Stimulated activated naive CD8-positive, alpha-beta T cell treated with anti-CD3 and anti-CD28 coated beads, Interleukin-15, Interleukin-2, amounts not matched to agents 100 ng/mL and 50 ng/mL, for 24 hours (primary cell): ENCODE data around the gene ACTR10.
"Not testable (repeated sequence)": the region's sequence is repeated elsewhere in the genome, so short reads cannot be mapped to it uniquely, and the experiment has no call there.

Experiments used
- H3K27ac Mint-ChIP-seq: one replicate; pipeline ENCODE4 v1.8.0; 2021; ENCODE audit warnings: mild to moderate bottlenecking, mixed read lengths
- H3K27me3 Mint-ChIP-seq: one replicate; pipeline ENCODE4 v1.8.0; 2021; ENCODE audit warnings: mixed read lengths
- H3K36me3 Mint-ChIP-seq: one replicate; pipeline ENCODE4 v1.8.0; 2021; ENCODE audit warnings: low read depth, mixed read lengths
- H3K4me1 Mint-ChIP-seq: one replicate; pipeline ENCODE4 v1.8.0; 2021; ENCODE audit warnings: low read depth, mixed read lengths
- H3K4me3 Mint-ChIP-seq: one replicate; pipeline ENCODE4 v1.8.0; 2021; ENCODE audit warnings: mild to moderate bottlenecking, mixed read lengths
- H3K9me3 Mint-ChIP-seq: one replicate; pipeline ENCODE4 v1.8.0; 2021; ENCODE audit warnings: mixed read lengths

ACTR10 gene

GRCh38 chr14:58249611-58250010 is 49.7 kb downstream of the ACTR10 start:
- Mint-ChIP-seq H3K27ac (no peak overlapping the region), H3K4me3 (no peak overlapping the region), H3K27me3 (no peaks in the 10 kb centered on the region), H3K36me3 (peaks cover 56% of the 10 kb centered on the region), H3K4me1 (peaks cover 47% of the 10 kb centered on the region), H3K9me3 (no peaks in the 10 kb centered on the region)

- Mint-ChIP-seq H3K9me3 (no peaks in the 10 kb centered on the region), H3K27ac (no peak overlapping the region), H3K4me3 (no peak overlapping the region), H3K4me1 (peaks cover 3% of the 10 kb centered on the region), H3K36me3 (peaks cover 42% of the 10 kb centered on the region), H3K27me3 (no peaks in the 10 kb centered on the region)
Measured at GRCh38 chr14:58258156-58258555, 58.2 kb downstream of the ACTR10 start.

GRCh38 chr14:58262005-58262404 is 62.1 kb downstream of the ACTR10 start:
- H3K9me3 Mint-ChIP-seq, H3K4me3 Mint-ChIP-seq, H3K4me1 Mint-ChIP-seq, H3K27ac Mint-ChIP-seq, H3K27me3 Mint-ChIP-seq: not testable (repeated sequence)
- peaks cover 61% of the 10 kb centered on the region for H3K36me3 Mint-ChIP-seq

- peaks cover 75% of the 10 kb centered on the region for H3K36me3 Mint-ChIP-seq
- peaks cover 8% of the 10 kb centered on the region for H3K4me1 Mint-ChIP-seq
- no peaks in the 10 kb centered on the region for H3K27me3 Mint-ChIP-seq
- H3K4me3 Mint-ChIP-seq = no peak overlapping the region
- H3K27ac Mint-ChIP-seq = peak overlapping the region; percentile 84
- no peaks in the 10 kb centered on the region for H3K9me3 Mint-ChIP-seq
Measured at GRCh38 chr14:58265401-58265800, 65.5 kb downstream of the ACTR10 start.

- Mint-ChIP-seq H3K27ac (peak overlapping the region; percentile 58), H3K4me1 (peaks cover 30% of the 10 kb centered on the region), H3K4me3 (no peak overlapping the region), H3K36me3 (peaks cover 79% of the 10 kb centered on the region), H3K9me3 (no peaks in the 10 kb centered on the region), H3K27me3 (no peaks in the 10 kb centered on the region)
Measured at GRCh38 chr14:58270628-58271027, 70.7 kb downstream of the ACTR10 start.

- no peaks in the 10 kb centered on the region for H3K9me3 Mint-ChIP-seq
- H3K27me3 Mint-ChIP-seq = no peaks in the 10 kb centered on the region
- H3K4me3 Mint-ChIP-seq = no peak overlapping the region
- H3K36me3 Mint-ChIP-seq = peaks cover 69% of the 10 kb centered on the region
- peaks cover 40% of the 10 kb centered on the region for H3K4me1 Mint-ChIP-seq
- H3K27ac Mint-ChIP-seq = no peak overlapping the region
Measured at GRCh38 chr14:58272588-58273372, 72.8 kb downstream of the ACTR10 start.

GRCh38 chr14:58274881-58275280 is 74.9 kb downstream of the ACTR10 start:
- Mint-ChIP-seq H3K36me3 (peaks cover 70% of the 10 kb centered on the region), H3K9me3 (no peaks in the 10 kb centered on the region), H3K4me1 (peaks cover 46% of the 10 kb centered on the region), H3K4me3 (no peak overlapping the region), H3K27me3 (no peaks in the 10 kb centered on the region), H3K27ac (peak overlapping the region; percentile 90)

- Mint-ChIP-seq H3K27ac (peak overlapping the region; percentile 90), H3K27me3 (no peaks in the 10 kb centered on the region), H3K4me1 (peaks cover 47% of the 10 kb centered on the region), H3K4me3 (peak overlapping the region; percentile 31), H3K36me3 (peaks cover 68% of the 10 kb centered on the region), H3K9me3 (no peaks in the 10 kb centered on the region)
Measured at GRCh38 chr14:58275527-58276190, 75.7 kb downstream of the ACTR10 start.

- Mint-ChIP-seq H3K27me3 (no peaks in the 10 kb centered on the region), H3K4me1 (peaks cover 48% of the 10 kb centered on the region), H3K36me3 (peaks cover 70% of the 10 kb centered on the region), H3K9me3 (no peaks in the 10 kb centered on the region), H3K27ac (peak overlapping the region; percentile 90), H3K4me3 (peak overlapping the region; percentile 31)
Measured at GRCh38 chr14:58276208-58276607, 76.3 kb downstream of the ACTR10 start.

- H3K4me3 Mint-ChIP-seq = no peak overlapping the region
- H3K36me3 Mint-ChIP-seq = peaks cover 76% of the 10 kb centered on the region
- no peaks in the 10 kb centered on the region for H3K9me3 Mint-ChIP-seq
- H3K27ac Mint-ChIP-seq = peak overlapping the region; percentile 28
- no peaks in the 10 kb centered on the region for H3K27me3 Mint-ChIP-seq
- peaks cover 68% of the 10 kb centered on the region for H3K4me1 Mint-ChIP-seq
Measured at GRCh38 chr14:58278177-58278576, 78.2 kb downstream of the ACTR10 start.

- Mint-ChIP-seq H3K9me3 (no peaks in the 10 kb centered on the region), H3K36me3 (peaks cover 79% of the 10 kb centered on the region), H3K4me3 (peak overlapping the region; percentile 58), H3K27ac (peak overlapping the region; percentile 91), H3K4me1 (peaks cover 61% of the 10 kb centered on the region), H3K27me3 (no peaks in the 10 kb centered on the region)
Measured at GRCh38 chr14:58280954-58281787, 81.2 kb downstream of the ACTR10 start.

GRCh38 chr14:58281969-58282368 is 82.0 kb downstream of the ACTR10 start:
- Mint-ChIP-seq H3K27ac (peak overlapping the region; percentile 91), H3K9me3 (no peaks in the 10 kb centered on the region), H3K4me1 (peaks cover 54% of the 10 kb centered on the region), H3K27me3 (no peaks in the 10 kb centered on the region), H3K4me3 (peak overlapping the region; percentile 60), H3K36me3 (peaks cover 80% of the 10 kb centered on the region)

- no peaks in the 10 kb centered on the region for H3K9me3 Mint-ChIP-seq
- H3K27ac Mint-ChIP-seq = peak overlapping the region; percentile 91
- no peaks in the 10 kb centered on the region for H3K27me3 Mint-ChIP-seq
- no peak overlapping the region for H3K4me3 Mint-ChIP-seq
- H3K4me1 Mint-ChIP-seq = peaks cover 63% of the 10 kb centered on the region
- peaks cover 83% of the 10 kb centered on the region for H3K36me3 Mint-ChIP-seq
Measured at GRCh38 chr14:58282925-58283593, 83.1 kb downstream of the ACTR10 start.

GRCh38 chr14:58283730-58284129 is 83.8 kb downstream of the ACTR10 start:
- Mint-ChIP-seq H3K4me3 (no peak overlapping the region), H3K27me3 (no peaks in the 10 kb centered on the region), H3K9me3 (no peaks in the 10 kb centered on the region), H3K27ac (no peak overlapping the region), H3K4me1 (peaks cover 68% of the 10 kb centered on the region), H3K36me3 (peaks cover 83% of the 10 kb centered on the region)
